ENCODE data around the gene FSIP1.

The FSIP1 gene

GRCh38 chr15:39589815-39590644 lies 192.6 kb downstream of the FSIP1 start:
- no peak for DNase-seq

- no peak for DNase-seq
Observed at GRCh38 chr15:39589193-39589814, 193.3 kb downstream of the FSIP1 start.

- no peak for DNase-seq
Observed at GRCh38 chr15:39588531-39589192, 194.0 kb downstream of the FSIP1 start.

- no peak for DNase-seq
Observed at GRCh38 chr15:39587731-39588530, 194.7 kb downstream of the FSIP1 start.

- no peak for DNase-seq
Observed at GRCh38 chr15:39587096-39587721, 195.4 kb downstream of the FSIP1 start.

- no peak for DNase-seq
Observed at GRCh38 chr15:39586387-39587095, 196.1 kb downstream of the FSIP1 start.

GRCh38 chr15:39585871-39586301 lies 196.8 kb downstream of the FSIP1 start:
- DNase-seq: no peak

- DNase-seq: no peak
Observed at GRCh38 chr15:39585389-39585841, 197.2 kb downstream of the FSIP1 start.

GRCh38 chr15:39584662-39585388 lies 197.8 kb downstream of the FSIP1 start:
- DNase-seq: no peak

GRCh38 chr15:39584266-39584659 lies 198.4 kb downstream of the FSIP1 start:
- DNase-seq: no peak

- peak; percentile 55 for DNase-seq
Observed at GRCh38 chr15:39583596-39584265, 198.9 kb downstream of the FSIP1 start.

- DNase-seq: no peak
Observed at GRCh38 chr15:39582977-39583595, 199.6 kb downstream of the FSIP1 start.

GRCh38 chr15:39582286-39582976 lies 200.2 kb downstream of the FSIP1 start:
- peak; percentile 55 for DNase-seq

GRCh38 chr15:39581793-39582285 lies 200.8 kb downstream of the FSIP1 start:
- peak; percentile 69 for DNase-seq

- no peak for DNase-seq
Observed at GRCh38 chr15:39581242-39581792, 201.3 kb downstream of the FSIP1 start.

GRCh38 chr15:39580485-39581241 lies 202.0 kb downstream of the FSIP1 start, which contains the start of gene THBS1:
THBS1 (plus strand) TSS chr15:39581079; CDS start chr15:39581858, 779 bp downstream.
- peak; percentile 98 for DNase-seq

GRCh38 chr15:39580117-39580484 lies 202.5 kb downstream of the FSIP1 start:
- peak; percentile 97 for DNase-seq

Data from right hindlimb (tissue), 1 donor.